ENCODE data around the gene LRP10.
"Not testable (repeated sequence)": the region's sequence is repeated elsewhere in the genome, so short reads cannot be mapped to it uniquely, and the experiment has no call there.

Gene LRP10

DNA sequence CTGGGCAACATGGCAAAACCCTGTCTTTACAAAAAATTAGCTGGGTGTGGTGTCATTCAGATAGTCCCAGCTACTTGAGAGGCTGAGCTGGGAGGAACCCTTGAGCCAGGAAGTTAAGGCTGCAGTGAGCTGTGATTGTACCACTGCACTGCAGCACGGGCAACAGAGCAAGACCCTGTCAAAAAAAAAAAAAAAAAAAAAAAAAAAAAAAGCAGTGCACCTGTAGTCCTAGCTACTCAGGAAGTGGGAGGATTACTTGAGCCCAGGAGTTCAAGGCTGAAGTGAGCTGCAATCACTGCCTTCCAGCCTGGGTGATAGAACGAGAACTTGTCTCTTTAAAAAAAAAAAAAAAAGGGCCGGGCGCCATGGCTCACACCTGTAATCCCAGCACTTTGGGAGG lies 17.1 kb downstream of the LRP10 start:
- DNase-seq: peak; percentile 24 to 53

- DNase-seq: no peak
These were observed 18.9 kb downstream of the LRP10 start for GRCh38 chr14:22890416-22890815.

- DNase-seq: no peak
These were observed 20.9 kb downstream of the LRP10 start for GRCh38 chr14:22892488-22892887.

GRCh38 chr14:22893706-22894105 lies 22.2 kb downstream of the LRP10 start:
- DNase-seq: no peak

- DNase-seq: no peak
These were observed 23.9 kb downstream of the LRP10 start for GRCh38 chr14:22895402-22895801.

DNA sequence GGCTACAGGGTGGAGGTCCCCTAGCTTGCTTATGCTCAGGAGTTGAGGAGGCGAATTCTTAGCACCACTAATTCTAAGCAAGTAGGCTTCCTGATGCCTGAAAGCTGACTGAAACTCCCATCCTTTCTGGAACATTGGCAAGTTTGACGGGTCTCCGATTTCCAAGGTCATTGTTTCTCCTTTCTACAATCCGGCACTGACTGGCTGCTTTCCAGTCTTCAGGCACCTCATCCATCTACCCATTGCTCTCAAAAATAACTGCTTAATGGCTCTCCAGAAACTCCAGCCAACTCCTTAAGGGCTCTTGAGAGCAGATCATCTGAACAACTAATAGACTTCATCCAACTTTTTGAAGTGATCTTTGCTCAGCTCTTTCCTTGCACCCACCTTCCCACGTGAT lies 24.8 kb downstream of the LRP10 start:
- no peak for DNase-seq

GRCh38 chr14:22896760-22897159 lies 25.2 kb downstream of the LRP10 start:
- no peak for DNase-seq

DNA sequence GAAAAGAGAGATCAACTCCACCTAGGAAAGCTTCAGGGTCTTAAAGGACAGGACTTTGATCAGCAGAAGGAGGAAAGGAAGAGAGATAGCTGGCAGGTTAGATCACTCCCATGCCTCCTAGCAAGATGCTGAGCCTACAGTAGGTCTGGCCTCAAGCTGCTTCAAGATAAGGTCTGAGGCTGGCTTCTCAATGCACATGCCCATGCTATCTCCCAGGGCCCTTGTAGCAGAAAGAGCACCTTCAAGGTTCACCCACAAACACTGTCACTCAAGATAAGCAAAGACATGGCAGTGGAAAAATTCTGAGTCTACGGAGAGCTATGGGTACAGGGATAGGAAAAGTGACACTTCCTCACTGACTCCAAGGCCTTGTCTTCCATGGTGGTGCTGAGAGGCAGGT lies 25.8 kb downstream of the LRP10 start:
- DNase-seq: no peak

- no peak for DNase-seq
These were observed 27.0 kb downstream of the LRP10 start for GRCh38 chr14:22898302-22899090.

GRCh38 chr14:22900081-22900799 lies 28.7 kb downstream of the LRP10 start:
- DNase-seq: peak; percentile 46 to 77

DNA sequence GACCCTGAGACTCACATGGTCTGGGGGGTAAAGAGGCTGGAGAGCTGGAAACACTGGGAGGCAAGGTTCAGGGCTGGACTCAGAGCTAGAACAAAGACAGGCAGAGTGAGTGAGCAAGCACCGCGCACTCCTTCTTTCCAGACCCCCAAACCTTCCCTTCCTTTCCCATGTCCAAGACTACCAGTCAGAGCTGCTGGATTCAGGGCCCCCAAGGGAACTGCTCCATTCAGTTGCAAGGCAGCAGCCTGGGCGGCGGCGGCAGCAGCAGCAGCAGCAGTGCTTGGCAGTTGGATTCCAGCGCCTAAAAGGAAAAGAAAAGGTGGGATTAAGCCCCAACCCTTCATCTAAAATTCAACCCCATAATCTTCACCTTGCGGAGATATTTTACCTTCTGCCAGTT lies 30.3 kb downstream of the LRP10 start:
- DNase-seq: no peak

DNA sequence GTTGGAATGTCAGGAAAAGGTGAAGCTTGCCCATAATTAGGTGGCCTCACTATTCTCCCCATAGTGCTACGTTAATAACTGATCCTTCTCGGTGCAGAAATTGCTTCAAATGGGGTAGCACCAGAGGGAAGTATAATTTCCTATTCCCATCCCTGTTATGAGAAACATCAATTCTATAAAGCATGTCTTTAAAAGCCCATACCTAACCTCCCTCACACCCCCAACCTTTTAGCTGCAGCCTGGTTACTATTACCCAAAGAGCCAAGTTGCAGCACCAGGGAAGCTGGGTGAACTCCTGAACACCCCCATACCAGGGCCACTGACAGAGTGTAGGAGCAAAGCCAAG lies 32.2 kb downstream of the LRP10 start:
- no peak for DNase-seq

DNA sequence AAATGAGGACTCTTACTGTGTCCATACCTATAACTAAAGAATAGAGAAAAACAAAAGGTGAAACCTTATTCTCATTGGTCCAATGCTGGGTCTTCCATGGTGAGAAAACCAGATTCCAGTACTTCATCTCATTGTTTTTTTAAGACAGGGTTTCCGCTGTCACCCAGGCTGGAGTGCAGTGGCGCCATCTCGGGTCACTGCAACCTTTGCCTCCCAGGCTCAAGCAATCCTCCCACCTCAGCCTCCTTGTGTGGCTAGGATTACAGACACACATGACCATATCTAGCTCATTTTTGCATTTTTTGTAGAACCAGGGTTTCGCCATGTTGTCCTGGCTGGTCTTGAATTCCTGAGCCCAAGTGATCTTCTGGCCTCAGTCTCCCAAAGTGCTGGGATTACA lies 34.1 kb downstream of the LRP10 start:
- no peak for DNase-seq

DNA sequence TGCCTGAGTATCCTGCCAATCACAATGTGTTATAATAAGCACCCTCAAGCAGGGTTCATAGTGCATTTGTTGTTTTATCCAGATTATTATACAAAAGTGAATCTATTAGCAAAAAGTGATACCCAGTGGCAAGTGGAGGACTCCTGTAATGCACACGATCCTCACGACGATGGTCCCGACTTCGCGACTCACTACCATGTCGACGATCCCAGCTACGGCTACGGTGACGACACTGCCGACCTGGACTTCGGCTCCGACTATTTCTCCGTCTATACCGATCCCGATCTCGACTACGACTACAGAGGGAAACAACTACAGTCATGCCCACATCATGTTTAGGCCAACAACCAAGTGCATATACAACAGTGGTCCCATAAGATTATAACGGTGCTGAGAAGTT lies 34.5 kb downstream of the LRP10 start:
- DNase-seq: no peak

DNA sequence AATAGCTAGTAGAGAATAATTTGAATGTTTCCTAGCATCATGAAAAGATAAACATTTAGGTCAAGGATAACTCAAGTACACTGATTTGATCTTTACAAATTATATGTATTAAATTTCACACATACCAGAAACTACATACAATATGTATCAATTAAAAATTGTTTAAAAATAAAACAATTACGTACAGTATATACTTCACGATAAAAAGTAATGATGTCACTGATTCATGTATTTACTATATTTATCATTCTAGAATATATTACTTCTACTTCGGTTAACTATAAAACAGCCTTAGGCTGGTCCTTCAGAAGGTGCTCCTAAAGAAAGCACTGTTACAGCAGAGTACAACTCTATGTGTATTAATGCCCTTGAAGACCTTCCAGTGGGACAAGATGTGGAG lies 35.9 kb downstream of the LRP10 start:
- DNase-seq: no peak

GRCh38 chr14:22908601-22909000 lies 37.1 kb downstream of the LRP10 start:
- no peak for DNase-seq

DNA sequence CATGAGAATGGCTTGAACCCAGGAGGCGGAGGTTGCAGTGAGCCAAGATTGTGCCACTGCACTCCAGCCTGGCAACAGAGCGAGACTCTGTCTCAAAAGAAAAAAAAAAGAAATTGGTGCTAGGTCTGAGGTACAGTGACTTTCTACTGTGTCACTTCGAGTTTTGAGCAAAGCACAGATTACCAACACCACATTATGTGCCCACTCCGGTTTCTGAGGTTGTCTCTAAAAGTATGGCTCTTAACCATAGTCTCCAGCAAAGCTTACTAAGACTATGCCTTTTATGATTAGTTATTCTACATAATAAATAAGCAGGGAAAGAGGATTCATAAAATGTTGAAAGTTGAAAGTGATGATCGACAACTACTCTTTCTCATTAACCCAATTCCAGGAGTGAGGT lies 39.4 kb downstream of the LRP10 start:
- no peak for DNase-seq

DNA sequence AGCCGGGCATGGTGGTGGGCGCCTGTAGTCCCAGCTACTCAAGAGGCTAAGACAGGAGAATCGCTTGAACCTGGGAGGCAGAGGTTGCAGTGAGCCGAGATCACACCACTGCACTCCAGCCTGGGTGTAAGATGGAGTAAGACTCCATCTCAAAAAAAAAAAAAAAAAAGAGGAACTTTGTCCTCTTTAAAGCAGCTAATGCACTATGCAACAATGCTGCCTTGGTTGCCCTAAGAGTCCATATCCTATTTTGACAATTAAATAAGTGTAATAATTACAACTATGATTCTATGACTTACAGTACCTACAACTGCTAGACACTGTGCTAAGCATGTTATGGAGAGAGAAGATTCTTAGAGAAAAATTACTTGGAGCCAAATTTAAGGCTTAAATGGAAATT lies 43.3 kb downstream of the LRP10 start:
- DNase-seq: not testable (repeated sequence)

- DNase-seq: peak in 1 of 2 donors; percentile 34
These were observed 44.5 kb downstream of the LRP10 start for GRCh38 chr14:22915886-22916521.

DNA sequence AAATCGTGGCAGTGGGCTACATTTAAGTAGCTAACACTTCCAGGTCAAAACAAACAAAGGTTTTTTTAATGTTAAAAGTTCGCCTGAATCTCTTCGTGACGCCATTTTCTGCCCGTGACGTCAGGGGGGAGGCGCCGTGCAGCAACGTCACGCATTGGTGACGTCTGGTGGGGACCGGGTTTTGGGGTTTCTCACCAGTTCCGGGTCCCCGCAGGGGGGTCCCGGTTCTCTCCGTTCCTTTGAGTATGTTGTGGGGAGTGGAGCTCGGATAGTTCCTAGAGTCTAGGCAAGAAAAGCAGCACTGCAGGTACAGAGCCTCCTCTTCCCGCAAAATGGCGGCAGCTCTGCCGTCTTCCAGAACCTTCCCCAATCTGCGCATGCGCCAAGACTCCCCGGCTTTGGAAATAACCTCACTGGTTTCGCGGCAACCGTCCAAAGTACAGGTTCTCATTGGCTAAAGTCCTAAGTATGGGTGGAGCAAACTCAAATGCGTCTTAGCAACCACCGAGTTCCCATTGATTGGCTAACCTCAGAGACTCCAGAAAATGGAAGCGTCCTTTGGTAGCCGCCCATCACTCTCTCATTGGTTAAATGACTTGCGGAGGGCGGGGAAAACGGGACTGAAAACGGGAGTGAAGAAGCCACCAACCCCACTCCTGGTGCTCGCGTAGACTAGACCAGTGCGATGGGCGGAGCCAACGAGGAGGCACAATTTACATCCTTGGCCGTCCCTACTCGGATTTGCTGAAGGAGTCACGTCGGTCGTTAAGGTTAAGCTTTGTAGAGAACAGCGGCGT lies 47.5 kb downstream of the LRP10 start, which contains the start of gene RBM23:
RBM23 (minus strand) TSS at position 346 of the 797 bp plus-strand sequence.
- peak; percentile 100 for DNase-seq

DNA sequence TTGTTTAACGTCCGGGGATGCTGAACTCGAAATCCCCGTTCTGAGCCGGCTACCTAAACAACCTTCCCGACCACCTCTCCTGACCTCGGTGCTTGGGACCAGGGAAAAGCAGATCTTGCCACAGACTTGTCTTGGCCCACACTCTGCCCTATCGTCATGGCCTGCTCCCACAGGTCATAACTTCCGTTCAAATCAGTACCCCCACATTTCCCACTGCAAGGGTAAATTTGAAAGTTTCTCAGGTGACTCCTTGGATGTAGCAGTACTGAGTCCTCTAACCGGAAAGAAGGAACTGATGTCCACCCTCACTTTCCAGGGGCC lies 48.0 kb downstream of the LRP10 start:
- DNase-seq: no peak

- DNase-seq: no peak
These were observed 49.2 kb downstream of the LRP10 start for GRCh38 chr14:22920697-22921096.

- DNase-seq: no peak
These were observed 50.8 kb downstream of the LRP10 start for GRCh38 chr14:22922294-22922693.
